Measurements from ENCODE around the gene ATP1B3.
"Not testable (repeated sequence)": the region's sequence is repeated elsewhere in the genome, so short reads cannot be mapped to it uniquely, and the experiment has no call there.

Gene ATP1B3

DNA sequence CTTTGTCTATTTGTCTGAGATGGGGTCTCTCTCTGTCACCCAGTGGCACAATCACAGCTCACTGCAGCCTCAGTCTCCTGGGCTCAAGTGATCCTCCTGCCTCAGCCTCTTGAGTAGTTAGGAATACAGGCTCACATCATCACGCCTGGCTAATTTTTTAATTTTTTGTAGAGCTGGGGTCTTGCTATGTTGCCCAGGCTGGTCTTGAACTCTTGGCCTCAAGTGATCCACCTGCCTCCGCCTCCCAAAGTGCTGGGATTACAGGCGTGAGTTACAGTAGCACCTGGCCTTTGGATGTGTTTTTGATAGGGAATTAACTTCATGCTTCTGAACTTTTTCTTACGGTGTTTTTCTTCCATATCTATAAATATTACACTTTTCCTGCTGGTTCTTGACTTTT lies 33.5 kb downstream of the ATP1B3 start:
- not testable (repeated sequence) for DNase-seq

DNA sequence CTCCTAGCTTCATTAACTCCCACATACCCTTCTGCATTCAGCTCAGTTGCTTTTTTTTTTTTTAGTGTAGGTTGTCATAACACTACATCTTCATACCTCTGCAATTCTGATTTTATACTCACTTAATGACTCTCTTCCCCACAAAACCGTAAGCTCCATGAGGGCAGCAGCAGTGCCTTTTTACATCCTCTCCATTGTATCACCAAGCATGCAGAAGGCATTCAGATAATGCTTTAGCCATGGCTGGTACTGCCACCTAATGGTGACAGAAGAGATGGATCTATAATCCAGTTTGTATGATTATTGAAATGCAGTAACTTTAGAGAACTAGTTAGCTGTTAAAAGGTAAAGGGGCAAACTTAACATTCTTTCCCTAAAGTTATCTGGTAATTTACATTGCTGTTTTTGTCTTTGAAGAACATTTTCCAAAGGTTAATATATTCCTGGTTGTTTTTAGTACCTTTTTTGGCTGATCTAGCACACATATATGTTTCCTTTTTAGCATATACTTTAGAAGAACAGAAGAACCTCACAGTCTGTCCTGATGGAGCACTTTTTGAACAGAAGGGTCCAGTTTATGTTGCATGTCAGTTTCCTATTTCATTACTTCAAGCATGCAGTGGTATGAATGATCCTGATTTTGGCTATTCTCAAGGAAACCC lies 36.8 kb downstream of the ATP1B3 start:
- DNase-seq = peak; percentile 76

GRCh38 chr3:141914311-141914710 lies 37.9 kb downstream of the ATP1B3 start:
- DNase-seq = no peak

DNA sequence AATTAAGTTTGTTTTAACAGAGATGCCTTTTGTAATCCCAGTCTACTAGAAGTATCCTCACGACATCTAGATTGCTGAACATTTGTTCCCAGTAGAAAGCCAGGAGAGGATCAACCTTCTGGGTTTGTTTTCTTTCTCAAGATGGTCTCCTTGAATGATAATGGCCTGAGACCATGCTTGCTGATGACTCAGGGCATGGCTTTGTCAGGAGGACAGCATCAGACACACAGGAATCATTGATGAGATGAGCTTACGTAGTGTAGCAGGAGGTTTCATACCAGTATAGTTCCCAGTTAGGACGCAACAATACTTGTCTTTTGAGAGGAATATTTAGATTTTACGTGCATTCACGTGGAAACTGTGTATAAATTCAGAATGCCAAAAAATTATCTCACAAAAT lies 38.6 kb downstream of the ATP1B3 start:
- DNase-seq = no peak

DNA sequence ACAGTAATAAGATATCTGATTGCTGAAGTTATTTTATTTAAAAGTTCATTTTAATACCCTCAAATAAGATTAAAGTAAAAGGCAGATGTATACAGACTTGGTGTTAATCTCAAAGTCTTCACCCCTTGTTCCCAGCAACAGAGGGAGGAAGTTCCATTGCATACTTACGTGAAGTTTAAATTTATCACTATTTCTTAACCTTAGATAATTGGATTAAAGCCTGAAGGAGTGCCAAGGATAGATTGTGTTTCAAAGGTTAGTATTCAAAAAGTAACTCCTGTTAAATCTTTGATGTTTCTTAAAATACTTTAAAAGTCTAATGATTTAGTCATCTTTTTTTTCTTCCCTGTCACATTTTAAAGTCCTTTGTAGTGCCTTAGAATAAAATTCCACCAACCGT lies 39.3 kb downstream of the ATP1B3 start:
- DNase-seq = no peak

GRCh38 chr3:141920701-141921100 lies 44.3 kb downstream of the ATP1B3 start:
- no peak for DNase-seq

DNA sequence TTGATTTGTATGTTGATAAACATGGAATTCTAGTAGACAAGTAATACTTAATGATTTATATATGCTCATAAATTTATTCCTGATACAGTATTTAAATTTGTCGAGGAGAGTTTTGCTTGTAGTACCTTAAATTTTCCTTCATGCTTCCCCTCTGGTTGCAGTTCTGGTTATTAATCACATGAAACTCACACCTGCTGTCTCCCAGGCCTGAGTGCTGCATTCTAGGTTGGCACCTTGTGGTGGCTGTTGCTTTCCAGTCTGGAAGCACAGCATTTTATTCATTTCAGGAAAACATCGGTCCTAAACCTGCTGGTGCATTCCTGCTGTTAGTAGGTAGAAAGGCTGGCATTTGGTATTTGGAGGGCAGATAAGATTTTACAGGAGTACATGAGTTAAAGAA lies 44.9 kb downstream of the ATP1B3 start:
- no peak for DNase-seq

DNA sequence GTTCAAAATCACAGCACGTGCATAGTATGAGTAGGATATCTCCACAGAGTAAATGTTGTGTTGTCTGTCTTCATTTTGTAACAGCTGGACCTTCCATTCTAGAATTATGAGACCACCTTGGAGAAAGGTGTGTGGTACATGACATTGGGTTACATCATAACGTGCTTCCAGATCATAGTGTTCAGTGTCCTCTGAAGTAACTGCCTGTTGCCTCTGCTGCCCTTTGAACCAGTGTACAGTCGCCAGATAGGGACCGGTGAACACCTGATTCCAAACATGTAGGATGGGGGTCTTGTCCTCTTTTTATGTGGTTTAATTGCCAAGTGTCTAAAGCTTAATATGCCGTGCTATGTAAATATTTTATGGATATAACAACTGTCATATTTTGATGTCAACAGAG lies 49.2 kb downstream of the ATP1B3 start:
- DNase-seq = not testable (repeated sequence)

- no peak for DNase-seq
Observed at GRCh38 chr3:141926929-141927328, 50.5 kb downstream of the ATP1B3 start.

- DNase-seq = no peak
Observed at GRCh38 chr3:141928631-141929270, 52.3 kb downstream of the ATP1B3 start.

GRCh38 chr3:141929341-141929995 lies 53.0 kb downstream of the ATP1B3 start:
- no peak for DNase-seq

DNA sequence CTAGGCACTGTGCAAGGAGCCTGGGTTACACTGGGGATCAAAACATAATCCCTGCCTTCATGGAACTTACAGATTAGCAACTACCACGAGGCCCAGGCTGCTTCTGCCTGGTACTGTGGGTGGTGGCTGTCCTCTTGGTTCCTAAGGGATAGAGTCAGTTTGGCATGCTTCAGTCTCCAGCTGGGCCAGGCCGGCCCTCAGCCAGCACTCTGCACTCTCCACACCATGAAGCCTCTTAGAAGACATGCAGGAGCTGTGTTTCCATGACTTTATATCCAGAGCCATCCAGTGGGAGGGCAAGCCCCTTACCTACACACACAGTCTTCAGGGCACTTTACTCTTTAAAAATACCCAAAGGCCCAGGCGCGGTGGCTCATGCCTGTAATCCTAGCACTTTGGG lies 54.4 kb downstream of the ATP1B3 start:
- no peak for DNase-seq

DNA sequence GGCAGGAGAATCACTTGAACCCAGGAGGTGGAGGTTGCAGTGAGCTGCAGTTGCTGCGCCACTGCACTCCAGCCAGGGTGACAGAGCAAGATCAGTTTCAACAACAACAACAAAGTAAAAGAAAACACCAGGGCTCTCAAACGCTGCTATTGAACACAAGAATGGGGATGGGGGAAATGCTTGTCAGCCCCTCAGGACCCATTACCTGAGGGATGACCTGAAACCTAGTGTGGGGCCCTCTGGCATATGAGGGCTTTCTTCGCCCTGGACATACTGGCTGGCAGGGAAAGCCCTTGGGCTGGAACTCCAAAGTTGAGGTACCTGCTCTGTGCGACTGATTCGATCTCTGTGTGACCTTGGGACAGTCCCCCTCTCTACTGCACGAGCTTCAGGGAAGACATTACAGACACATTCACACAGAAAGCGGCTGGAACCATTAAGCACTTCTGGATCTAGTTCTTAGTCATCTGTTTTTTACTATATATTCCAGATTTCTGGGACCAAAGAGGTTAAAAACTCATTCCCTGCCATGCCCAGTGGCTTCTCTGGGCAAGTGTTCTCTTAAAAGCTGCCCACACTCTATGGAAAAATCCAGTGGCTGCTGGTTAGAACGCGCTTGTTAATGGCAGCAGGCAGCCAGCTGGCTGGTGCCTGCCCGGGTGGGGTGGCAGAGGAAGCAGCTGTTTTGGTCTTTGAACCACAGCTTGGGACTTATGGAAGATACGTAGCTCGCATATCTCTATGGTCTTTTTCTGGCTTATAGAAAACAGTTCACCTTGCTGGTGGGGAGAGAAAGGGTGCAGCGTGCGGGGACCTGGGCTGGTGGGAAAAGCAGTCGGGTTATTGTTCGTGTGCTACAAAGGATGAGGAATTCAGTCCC lies 57.2 kb downstream of the ATP1B3 start:
- DNase-seq = no peak

DNA sequence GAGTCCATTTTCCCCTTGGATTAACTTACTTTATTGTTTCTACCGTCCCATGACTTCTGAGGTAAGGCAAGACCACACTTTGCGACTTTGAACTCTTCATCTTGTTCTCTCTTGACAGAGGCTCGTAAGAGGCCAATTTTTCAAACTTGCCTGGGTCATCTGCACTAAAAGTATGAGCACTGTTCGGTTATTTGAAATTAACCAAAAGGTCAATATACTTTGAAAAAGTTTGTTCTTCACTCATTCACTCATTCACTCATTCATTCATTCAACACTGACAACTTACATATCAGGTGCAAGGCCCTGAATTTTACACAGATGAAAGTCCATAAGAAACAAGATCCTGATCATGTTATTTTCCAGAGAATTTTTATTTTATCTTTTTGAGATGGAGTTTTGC lies 57.9 kb downstream of the ATP1B3 start:
- DNase-seq = no peak

DNA sequence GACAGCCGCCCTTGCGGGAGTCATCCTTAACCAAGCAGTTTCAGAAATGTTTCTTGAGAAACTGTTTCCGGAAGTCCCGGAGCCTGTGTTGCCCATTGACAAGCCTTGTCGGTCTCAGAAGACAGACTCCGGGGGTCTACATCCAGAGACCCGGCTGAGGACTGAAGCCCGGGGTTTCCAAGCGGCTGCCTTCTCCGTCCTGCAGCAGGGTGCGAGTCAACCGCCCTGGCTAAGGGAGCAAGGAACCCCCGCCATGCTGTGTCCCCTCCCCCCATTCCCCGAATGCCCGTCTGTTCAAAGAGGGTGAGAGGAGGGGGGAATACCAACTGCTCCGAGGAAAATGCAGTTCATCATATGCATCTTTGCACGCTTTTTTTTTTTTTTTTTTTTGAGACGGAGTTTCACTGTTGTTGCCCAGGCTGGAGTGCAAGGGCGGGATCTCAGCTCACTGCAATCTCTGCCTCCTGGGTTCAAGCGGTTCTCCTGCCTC lies 61.6 kb downstream of the ATP1B3 start:
- DNase-seq = no peak

DNA sequence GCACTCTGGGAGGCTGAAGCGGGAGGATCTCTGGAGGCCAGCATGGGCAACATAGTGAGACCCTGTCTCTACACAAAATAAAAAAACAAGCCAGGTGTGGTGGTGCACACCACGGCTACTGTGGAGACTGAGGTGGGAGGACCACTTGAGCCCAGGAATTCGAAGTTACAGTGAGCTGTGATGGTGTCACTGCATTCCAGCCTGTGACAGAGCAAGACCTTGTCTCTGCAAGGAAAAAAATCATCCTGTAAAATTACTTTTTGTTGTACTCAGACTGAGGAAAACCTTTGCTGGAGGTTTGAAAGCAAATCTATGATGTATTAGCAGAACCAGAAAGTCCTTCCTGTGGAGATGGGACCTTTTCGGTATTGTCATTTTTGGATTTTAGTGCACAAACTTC lies 63.3 kb downstream of the ATP1B3 start:
- no peak for DNase-seq

- DNase-seq = no peak
Observed at GRCh38 chr3:141940194-141940776, 63.8 kb downstream of the ATP1B3 start.

GRCh38 chr3:141941093-141941492 lies 64.7 kb downstream of the ATP1B3 start:
- DNase-seq = no peak

- DNase-seq = no peak
Observed at GRCh38 chr3:141942006-141942405, 65.6 kb downstream of the ATP1B3 start.

- DNase-seq = no peak
Observed at GRCh38 chr3:141945726-141946485, 69.5 kb downstream of the ATP1B3 start.

DNA sequence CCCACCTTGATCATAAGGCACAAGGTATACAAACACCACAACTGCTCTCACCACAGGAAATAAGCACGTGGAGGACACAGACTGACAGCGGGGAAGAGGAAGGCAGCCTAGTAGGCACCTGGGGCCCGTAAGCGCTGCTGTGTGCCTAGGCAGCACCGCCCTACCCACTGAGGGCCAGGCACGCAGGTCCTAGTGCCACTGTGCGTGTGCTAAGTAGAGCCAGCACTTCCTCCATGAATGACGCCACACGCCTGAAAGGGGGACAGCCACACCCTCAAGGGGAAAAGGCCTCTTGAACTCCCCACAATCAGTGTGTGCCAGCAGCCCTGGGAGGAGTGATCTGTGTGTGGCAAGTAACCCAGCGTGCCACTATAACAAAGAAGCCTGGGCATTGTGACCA lies 73.0 kb downstream of the ATP1B3 start:
- no peak for DNase-seq

GRCh38 chr3:141949972-141950371 lies 73.5 kb downstream of the ATP1B3 start:
- no peak for DNase-seq

All from CD4-positive, alpha-beta T cell treated with Interleukin-12 subunit alpha and Interleukin-12 subunit beta, for 1 hour (primary cell).